GM12875 (cell line): ENCODE measurements around the gene SESN2.

ENCODE experiments used
- H3K4me3 ChIP-seq: one replicate; pipeline ENCODE4 v1.5.1; 2011; ENCODE audit warnings: low read depth, low read length, control low read depth
- TF ChIP-seq, protein P1 (sequence below): IDR thresholded peaks from 2 replicates; pipeline ENCODE4 v1.5.1; 2011; ENCODE audit warnings: low read depth, mild to moderate bottlenecking, control low read depth, inconsistent platforms, low read length, moderate library complexity, borderline replicate concordance; ENCODE audit not compliant: insufficient read depth

The SESN2 gene

GRCh38 chr1:28288487-28288886 is 29.2 kb downstream of the SESN2 start:
- TF ChIP-seq, protein P1, sequence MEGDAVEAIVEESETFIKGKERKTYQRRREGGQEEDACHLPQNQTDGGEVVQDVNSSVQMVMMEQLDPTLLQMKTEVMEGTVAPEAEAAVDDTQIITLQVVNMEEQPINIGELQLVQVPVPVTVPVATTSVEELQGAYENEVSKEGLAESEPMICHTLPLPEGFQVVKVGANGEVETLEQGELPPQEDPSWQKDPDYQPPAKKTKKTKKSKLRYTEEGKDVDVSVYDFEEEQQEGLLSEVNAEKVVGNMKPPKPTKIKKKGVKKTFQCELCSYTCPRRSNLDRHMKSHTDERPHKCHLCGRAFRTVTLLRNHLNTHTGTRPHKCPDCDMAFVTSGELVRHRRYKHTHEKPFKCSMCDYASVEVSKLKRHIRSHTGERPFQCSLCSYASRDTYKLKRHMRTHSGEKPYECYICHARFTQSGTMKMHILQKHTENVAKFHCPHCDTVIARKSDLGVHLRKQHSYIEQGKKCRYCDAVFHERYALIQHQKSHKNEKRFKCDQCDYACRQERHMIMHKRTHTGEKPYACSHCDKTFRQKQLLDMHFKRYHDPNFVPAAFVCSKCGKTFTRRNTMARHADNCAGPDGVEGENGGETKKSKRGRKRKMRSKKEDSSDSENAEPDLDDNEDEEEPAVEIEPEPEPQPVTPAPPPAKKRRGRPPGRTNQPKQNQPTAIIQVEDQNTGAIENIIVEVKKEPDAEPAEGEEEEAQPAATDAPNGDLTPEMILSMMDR, result no peak
- no peak overlapping the region for H3K4me3 ChIP-seq

GRCh38 chr1:28290851-28291250 is 31.5 kb downstream of the SESN2 start:
- TF ChIP-seq, protein P1, result no peak
- H3K4me3 ChIP-seq, result no peak overlapping the region

DNA sequence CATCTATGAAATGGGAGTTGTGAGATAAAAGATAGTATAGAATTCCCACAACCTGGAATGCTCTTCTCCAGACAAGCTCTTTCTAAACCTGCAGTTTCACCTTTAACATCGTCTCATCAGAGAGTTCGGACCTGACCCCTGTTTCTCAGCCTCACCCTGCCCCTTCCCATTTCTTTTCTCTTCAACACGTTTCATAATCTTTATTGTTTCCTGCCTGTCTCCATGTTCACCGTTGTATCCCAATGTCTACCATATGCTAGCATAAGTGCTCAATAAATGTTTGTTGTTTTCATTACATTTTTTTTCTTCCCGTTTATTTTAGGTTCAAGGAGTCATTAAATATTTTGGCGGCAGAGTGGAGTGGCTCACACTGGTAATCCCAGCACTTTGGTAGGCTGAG is 32.4 kb downstream of the SESN2 start:
- TF ChIP-seq, protein P1, result no peak
- no peak overlapping the region for H3K4me3 ChIP-seq

- no peak overlapping the region for H3K4me3 ChIP-seq
- TF ChIP-seq, protein P1, result no peak
Observed at GRCh38 chr1:28295936-28296335, 36.6 kb downstream of the SESN2 start.

GRCh38 chr1:28296401-28297261 is 37.3 kb downstream of the SESN2 start:
- no peak overlapping the region for H3K4me3 ChIP-seq

GRCh38 chr1:28297826-28298225 is 38.5 kb downstream of the SESN2 start:
- H3K4me3 ChIP-seq, result no peak overlapping the region
- TF ChIP-seq, protein P1, result no peak

More at GRCh38 chr1:28296401-28297261, 37.3 kb downstream of the SESN2 start:
- TF ChIP-seq, protein P1, result no peak

DNA sequence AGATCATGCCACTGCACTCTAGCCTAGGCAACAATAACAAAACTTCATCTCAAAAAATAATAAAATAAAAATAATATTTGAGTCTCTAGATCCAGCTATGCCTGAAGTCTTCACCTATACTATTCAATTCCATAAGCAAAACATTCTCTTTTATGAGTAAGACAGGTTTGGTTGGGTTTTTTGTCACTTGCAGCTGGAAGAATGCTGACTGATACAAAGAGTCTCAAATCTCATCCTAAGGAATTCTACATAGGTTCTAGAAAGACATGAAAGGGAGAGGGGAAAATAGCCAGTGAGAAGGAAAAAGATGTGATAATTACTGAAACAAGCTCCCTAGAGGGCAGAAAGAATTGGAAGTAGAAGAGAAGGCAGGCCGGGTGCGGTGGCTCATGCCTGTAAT is 39.1 kb downstream of the SESN2 start:
- TF ChIP-seq, protein P1, result no peak
- no peak overlapping the region for H3K4me3 ChIP-seq
